ENCODE results near the gene NMBR. TPM values are rescaled to one million over a fixed set of nuclear protein-coding genes. Genes with fewer than 3 reads are reported as not detected.
"Not testable (repeated sequence)": the region's sequence is repeated elsewhere in the genome, so short reads cannot be mapped to it uniquely, and the experiment has no call there.

The NMBR gene
- total RNA-seq, 1 experiment from 2014 or later = not detected

DNA sequence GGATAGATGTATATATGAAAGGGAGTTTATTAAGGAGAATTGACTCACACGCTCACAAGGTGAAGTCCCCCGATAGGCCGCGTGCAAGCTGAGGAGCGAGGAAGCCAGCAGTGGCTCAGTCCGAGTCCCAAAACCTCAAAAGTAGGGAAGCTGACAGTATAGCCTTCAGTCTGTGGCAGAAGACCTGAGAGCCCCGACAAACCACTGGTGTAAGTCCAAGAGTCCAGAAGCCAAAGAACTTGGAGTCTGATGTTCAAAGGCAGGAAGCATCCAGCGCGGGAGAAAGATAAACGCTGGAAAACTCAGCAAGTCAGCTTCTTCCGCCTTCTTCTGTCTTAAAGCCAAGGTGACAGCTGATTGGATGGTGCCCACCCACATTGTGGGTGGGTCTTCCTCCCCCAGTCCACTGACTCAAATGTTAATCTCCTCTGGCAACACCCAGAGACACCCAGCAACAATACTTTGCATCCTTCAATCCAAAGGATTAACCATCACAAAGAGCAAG is 116.8 kb downstream of the NMBR start:
- H3K4me3 ChIP-seq (ENCODE audit: low read depth in 2 of 2, low read length in 2 of 2) = peak overlapping the region; percentile 60 to 81
- POLR2A ChIA-PET = no interaction called here

DNA sequence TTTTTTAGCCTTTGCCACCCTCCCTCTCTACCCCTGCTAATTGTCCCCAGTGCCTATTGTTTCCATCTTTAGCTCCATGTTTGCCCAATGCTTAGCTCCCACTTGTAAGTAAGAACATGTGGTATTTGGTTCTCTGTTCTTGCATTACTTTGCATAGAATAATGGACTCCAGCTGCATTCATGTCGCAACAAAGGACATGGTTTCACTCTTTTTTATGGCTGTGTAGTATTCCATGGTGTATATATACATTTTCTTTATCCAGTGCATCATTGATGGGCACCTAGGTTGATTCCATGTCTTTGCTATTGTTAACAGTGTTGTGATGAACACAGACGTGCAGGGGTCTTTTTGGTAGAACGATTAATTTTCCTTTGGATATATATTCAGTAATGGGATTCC is 118.4 kb downstream of the NMBR start:
- Histone ChIP-seq H3K4me3 (ENCODE audit: low read depth in 2 of 2, low read length in 2 of 2) (peak overlapping the region in 1 of 2 experiments; percentile 81; a peak in 1 of 4 replicates), H3K27ac (ENCODE audit: low read length) (no peak overlapping the region), H3K36me3 (ENCODE audit: control insufficient read depth, insufficient read depth, low read length) (no peaks in the 10 kb centered on the region), H3K27me3 (ENCODE audit: control insufficient read depth, insufficient read depth, low read length) (no peaks in the 10 kb centered on the region), H3K4me1 (ENCODE audit: control insufficient read depth, insufficient read depth, low read length) (peaks cover 14% of the 10 kb centered on the region; the same call in 1 of the 2 replicates), H3K9me3 (ENCODE audit: control insufficient read depth, insufficient read depth, low read depth, low read length) (no peaks in the 10 kb centered on the region)
- TF ChIP-seq POLR2AphosphoS5 (IDR thresholded peaks at IDR 0.05; ENCODE audit: low read depth, low read length) = no peak
- TF ChIP-seq, protein P1, sequence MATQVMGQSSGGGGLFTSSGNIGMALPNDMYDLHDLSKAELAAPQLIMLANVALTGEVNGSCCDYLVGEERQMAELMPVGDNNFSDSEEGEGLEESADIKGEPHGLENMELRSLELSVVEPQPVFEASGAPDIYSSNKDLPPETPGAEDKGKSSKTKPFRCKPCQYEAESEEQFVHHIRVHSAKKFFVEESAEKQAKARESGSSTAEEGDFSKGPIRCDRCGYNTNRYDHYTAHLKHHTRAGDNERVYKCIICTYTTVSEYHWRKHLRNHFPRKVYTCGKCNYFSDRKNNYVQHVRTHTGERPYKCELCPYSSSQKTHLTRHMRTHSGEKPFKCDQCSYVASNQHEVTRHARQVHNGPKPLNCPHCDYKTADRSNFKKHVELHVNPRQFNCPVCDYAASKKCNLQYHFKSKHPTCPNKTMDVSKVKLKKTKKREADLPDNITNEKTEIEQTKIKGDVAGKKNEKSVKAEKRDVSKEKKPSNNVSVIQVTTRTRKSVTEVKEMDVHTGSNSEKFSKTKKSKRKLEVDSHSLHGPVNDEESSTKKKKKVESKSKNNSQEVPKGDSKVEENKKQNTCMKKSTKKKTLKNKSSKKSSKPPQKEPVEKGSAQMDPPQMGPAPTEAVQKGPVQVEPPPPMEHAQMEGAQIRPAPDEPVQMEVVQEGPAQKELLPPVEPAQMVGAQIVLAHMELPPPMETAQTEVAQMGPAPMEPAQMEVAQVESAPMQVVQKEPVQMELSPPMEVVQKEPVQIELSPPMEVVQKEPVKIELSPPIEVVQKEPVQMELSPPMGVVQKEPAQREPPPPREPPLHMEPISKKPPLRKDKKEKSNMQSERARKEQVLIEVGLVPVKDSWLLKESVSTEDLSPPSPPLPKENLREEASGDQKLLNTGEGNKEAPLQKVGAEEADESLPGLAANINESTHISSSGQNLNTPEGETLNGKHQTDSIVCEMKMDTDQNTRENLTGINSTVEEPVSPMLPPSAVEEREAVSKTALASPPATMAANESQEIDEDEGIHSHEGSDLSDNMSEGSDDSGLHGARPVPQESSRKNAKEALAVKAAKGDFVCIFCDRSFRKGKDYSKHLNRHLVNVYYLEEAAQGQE (IDR thresholded peaks at IDR 0.05; ENCODE audit: insufficient read depth in 1 of 2, low read depth in 2 of 2, low read length in 1 of 2) = no peak
- no peak for TF ChIP-seq TCF7L2 (IDR thresholded peaks at IDR 0.05; ENCODE audit: low read depth, low read length)
- TF ChIP-seq SIN3A (IDR thresholded peaks at IDR 0.05; ENCODE audit: borderline replicate concordance, insufficient read depth, low read depth, low read length) = no peak
- TF ChIP-seq, protein P2, sequence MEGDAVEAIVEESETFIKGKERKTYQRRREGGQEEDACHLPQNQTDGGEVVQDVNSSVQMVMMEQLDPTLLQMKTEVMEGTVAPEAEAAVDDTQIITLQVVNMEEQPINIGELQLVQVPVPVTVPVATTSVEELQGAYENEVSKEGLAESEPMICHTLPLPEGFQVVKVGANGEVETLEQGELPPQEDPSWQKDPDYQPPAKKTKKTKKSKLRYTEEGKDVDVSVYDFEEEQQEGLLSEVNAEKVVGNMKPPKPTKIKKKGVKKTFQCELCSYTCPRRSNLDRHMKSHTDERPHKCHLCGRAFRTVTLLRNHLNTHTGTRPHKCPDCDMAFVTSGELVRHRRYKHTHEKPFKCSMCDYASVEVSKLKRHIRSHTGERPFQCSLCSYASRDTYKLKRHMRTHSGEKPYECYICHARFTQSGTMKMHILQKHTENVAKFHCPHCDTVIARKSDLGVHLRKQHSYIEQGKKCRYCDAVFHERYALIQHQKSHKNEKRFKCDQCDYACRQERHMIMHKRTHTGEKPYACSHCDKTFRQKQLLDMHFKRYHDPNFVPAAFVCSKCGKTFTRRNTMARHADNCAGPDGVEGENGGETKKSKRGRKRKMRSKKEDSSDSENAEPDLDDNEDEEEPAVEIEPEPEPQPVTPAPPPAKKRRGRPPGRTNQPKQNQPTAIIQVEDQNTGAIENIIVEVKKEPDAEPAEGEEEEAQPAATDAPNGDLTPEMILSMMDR (IDR thresholded peaks at IDR 0.05) = no peak
- ATAC-seq (no peak), DNase-seq (ENCODE audit: low read depth, low spot score) (no peak)
- CTCF ChIA-PET = no interaction called here
- BruUV-seq (replicated peaks) = no TSS peak
- intact Hi-C loops (cut with micrococcal nuclease; ENCODE audit: unreplicated experiment) = no loop called here
- in situ Hi-C loops (cut with HindIII; ENCODE audit: low pct_unique_long_range_greater_than_20kb, low sequenced_read_pairs) = no loop called here
- POLR2A ChIA-PET = no interaction called here

More for the DNA sequence above, 116.8 kb downstream of the NMBR start:
- in situ Hi-C loops (cut with HindIII; ENCODE audit: low pct_unique_long_range_greater_than_20kb, low sequenced_read_pairs) (no loop called here), intact Hi-C loops (cut with micrococcal nuclease; ENCODE audit: unreplicated experiment) (no loop called here)
- Histone ChIP-seq H3K27ac (ENCODE audit: low read length) (peak overlapping the region; percentile 86), H3K4me1 (ENCODE audit: control insufficient read depth, insufficient read depth, low read length) (peaks cover 13% of the 10 kb centered on the region; the same call in 1 of the 2 replicates), H3K9me3 (ENCODE audit: control insufficient read depth, insufficient read depth, low read depth, low read length) (no peaks in the 10 kb centered on the region; the same call in 1 of the 2 replicates), H3K27me3 (ENCODE audit: control insufficient read depth, insufficient read depth, low read length) (no peaks in the 10 kb centered on the region), H3K36me3 (ENCODE audit: control insufficient read depth, insufficient read depth, low read length) (no peaks in the 10 kb centered on the region)
- DNase-seq (ENCODE audit: low read depth, low spot score) (no peak), ATAC-seq (peak; percentile 89)
- BruUV-seq (replicated peaks) = no TSS peak
- CTCF ChIA-PET = no interaction called here
- TF ChIP-seq, protein P1 (IDR thresholded peaks at IDR 0.05; ENCODE audit: insufficient read depth in 1 of 2, low read depth in 2 of 2, low read length in 1 of 2) = no peak
- TF ChIP-seq SIN3A (IDR thresholded peaks at IDR 0.05; ENCODE audit: borderline replicate concordance, insufficient read depth, low read depth, low read length) (0 out of 2 replicates have a peak, but pooled peaks have one; percentile 58), POLR2AphosphoS5 (IDR thresholded peaks at IDR 0.05; ENCODE audit: low read depth, low read length) (peak; percentile 74)

DNA sequence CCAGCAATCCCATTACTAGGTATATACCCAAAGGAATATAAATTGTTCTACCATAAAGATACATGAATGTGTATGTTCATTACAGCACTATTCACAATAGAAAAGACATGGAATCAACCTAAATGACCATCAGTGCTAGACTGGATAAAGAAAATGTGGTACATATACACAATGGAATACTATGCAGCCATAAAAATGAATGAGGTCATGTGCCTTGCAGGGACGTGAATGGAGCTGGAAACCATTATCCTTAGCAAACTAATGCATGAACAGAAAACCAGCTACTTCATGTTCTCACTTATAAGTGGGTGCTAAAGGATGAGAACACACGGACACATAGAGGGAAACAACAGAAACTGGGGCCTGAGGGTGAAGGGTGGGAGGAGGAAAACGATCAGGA is 119.1 kb downstream of the NMBR start:
- ATAC-seq; H3K36me3 ChIP-seq (ENCODE audit: control insufficient read depth, insufficient read depth, low read length); POLR2A ChIA-PET; DNase-seq (ENCODE audit: low read depth, low spot score); H3K27me3 ChIP-seq (ENCODE audit: control insufficient read depth, insufficient read depth, low read length); in situ Hi-C loops (cut with HindIII; ENCODE audit: low pct_unique_long_range_greater_than_20kb, low sequenced_read_pairs); BruUV-seq (replicated peaks); H3K9me3 ChIP-seq (ENCODE audit: control insufficient read depth, insufficient read depth, low read depth, low read length); intact Hi-C loops (cut with micrococcal nuclease; ENCODE audit: unreplicated experiment); CTCF ChIA-PET; H3K27ac ChIP-seq (ENCODE audit: low read length); H3K4me3 ChIP-seq (ENCODE audit: low read depth in 2 of 2, low read length in 2 of 2): not testable (repeated sequence)
- peaks cover 21% of the 10 kb centered on the region for H3K4me1 ChIP-seq (ENCODE audit: control insufficient read depth, insufficient read depth, low read length)

Measured in Panc1 (cell line).